ENCODE data around the gene NENF. TPM values are rescaled to one million over a fixed set of nuclear protein-coding genes. Genes with fewer than 3 reads are reported as not detected.

Gene NENF
- total and polyA plus RNA-seq, 2 donors = 36.4 to 52.2 TPM

- H3K4me3 ChIP-seq (ENCODE audit: low read length in 2 of 2) = no peak overlapping the region
- no peak overlapping the region for H3K27ac ChIP-seq (ENCODE audit: low read depth in 1 of 2, low read length in 1 of 2)
- no peak for DNase-seq (ENCODE audit: low read depth in 6 of 9, low spot score in 9 of 9)
- WGBS = over 99% methylated on average over 2 of the region's 2 CpGs
- no peaks in the 10 kb centered on the region for H3K36me3 ChIP-seq (ENCODE audit: control insufficient read depth in 2 of 2, insufficient read depth in 2 of 2, low read length in 1 of 2)
- no peaks in the 10 kb centered on the region for H3K9me3 ChIP-seq (ENCODE audit: control insufficient read depth in 2 of 2, insufficient read depth in 1 of 2, low read length in 1 of 2)
- peaks cover 2 to 5% of the 10 kb centered on the region in 2 donors for H3K4me1 ChIP-seq (ENCODE audit: control insufficient read depth in 2 of 2, insufficient read depth in 2 of 2, low read length in 2 of 2)
- no peaks in the 10 kb centered on the region for H3K27me3 ChIP-seq (ENCODE audit: control insufficient read depth in 2 of 2, insufficient read depth in 1 of 2, low read length in 1 of 2)
Measured at GRCh38 chr1:212438831-212439237, 6.1 kb downstream of the NENF start.

- Histone ChIP-seq H3K36me3 (ENCODE audit: control insufficient read depth in 2 of 2, insufficient read depth in 2 of 2, low read length in 1 of 2) (peaks cover 0 to 3% of the 10 kb centered on the region in 2 donors), H3K27me3 (ENCODE audit: control insufficient read depth in 2 of 2, insufficient read depth in 1 of 2, low read length in 1 of 2) (no peaks in the 10 kb centered on the region), H3K27ac (ENCODE audit: low read depth in 1 of 2, low read length in 1 of 2) (no peak overlapping the region), H3K4me3 (ENCODE audit: low read length in 2 of 2) (no peak overlapping the region), H3K4me1 (ENCODE audit: control insufficient read depth in 2 of 2, insufficient read depth in 2 of 2, low read length in 2 of 2) (no peaks in the 10 kb centered on the region), H3K9me3 (ENCODE audit: control insufficient read depth in 2 of 2, insufficient read depth in 1 of 2, low read length in 1 of 2) (no peaks in the 10 kb centered on the region)
- DNase-seq (ENCODE audit: low read depth in 6 of 9, low spot score in 9 of 9) = no peak
- WGBS = 95% methylated on average over 9 of the region's 9 CpGs
Measured at GRCh38 chr1:212440419-212440818, 7.7 kb downstream of the NENF start.

GRCh38 chr1:212442408-212442807 is 9.7 kb downstream of the NENF start:
- Histone ChIP-seq H3K9me3 (ENCODE audit: control insufficient read depth in 2 of 2, insufficient read depth in 1 of 2, low read length in 1 of 2) (no peaks in the 10 kb centered on the region), H3K4me3 (ENCODE audit: low read length in 2 of 2) (no peak overlapping the region), H3K27me3 (ENCODE audit: control insufficient read depth in 2 of 2, insufficient read depth in 1 of 2, low read length in 1 of 2) (no peaks in the 10 kb centered on the region), H3K36me3 (ENCODE audit: control insufficient read depth in 2 of 2, insufficient read depth in 2 of 2, low read length in 1 of 2) (peaks cover 6 to 13% of the 10 kb centered on the region in 2 donors), H3K4me1 (ENCODE audit: control insufficient read depth in 2 of 2, insufficient read depth in 2 of 2, low read length in 2 of 2) (no peaks in the 10 kb centered on the region), H3K27ac (ENCODE audit: low read depth in 1 of 2, low read length in 1 of 2) (no peak overlapping the region)
- WGBS = 98% methylated on average over 5 of the region's 5 CpGs
- DNase-seq (ENCODE audit: low read depth in 6 of 9, low spot score in 9 of 9) = no peak

- Histone ChIP-seq H3K27me3 (ENCODE audit: control insufficient read depth in 2 of 2, insufficient read depth in 1 of 2, low read length in 1 of 2) (no peaks in the 10 kb centered on the region), H3K36me3 (ENCODE audit: control insufficient read depth in 2 of 2, insufficient read depth in 2 of 2, low read length in 1 of 2) (peaks cover 6 to 16% of the 10 kb centered on the region in 2 donors), H3K27ac (ENCODE audit: low read depth in 1 of 2, low read length in 1 of 2) (no peak overlapping the region), H3K9me3 (ENCODE audit: control insufficient read depth in 2 of 2, insufficient read depth in 1 of 2, low read length in 1 of 2) (no peaks in the 10 kb centered on the region), H3K4me3 (ENCODE audit: low read length in 2 of 2) (no peak overlapping the region), H3K4me1 (ENCODE audit: control insufficient read depth in 2 of 2, insufficient read depth in 2 of 2, low read length in 2 of 2) (no peaks in the 10 kb centered on the region)
- 96% methylated on average over 8 of the region's 8 CpGs for WGBS
- DNase-seq (ENCODE audit: low read depth in 6 of 9, low spot score in 9 of 9) = no peak
Measured at GRCh38 chr1:212446333-212446732, 13.6 kb downstream of the NENF start.

- WGBS = 96% methylated on average over 2 of the region's 2 CpGs
- H3K4me1 ChIP-seq (ENCODE audit: control insufficient read depth in 2 of 2, insufficient read depth in 2 of 2, low read length in 2 of 2) = no peaks in the 10 kb centered on the region
- H3K27ac ChIP-seq (ENCODE audit: low read depth in 1 of 2, low read length in 1 of 2) = no peak overlapping the region
- no peaks in the 10 kb centered on the region for H3K27me3 ChIP-seq (ENCODE audit: control insufficient read depth in 2 of 2, insufficient read depth in 1 of 2, low read length in 1 of 2)
- DNase-seq (ENCODE audit: low read depth in 6 of 9, low spot score in 9 of 9) = no peak
- H3K4me3 ChIP-seq (ENCODE audit: low read length in 2 of 2) = no peak overlapping the region
- peaks cover 6 to 16% of the 10 kb centered on the region in 2 donors for H3K36me3 ChIP-seq (ENCODE audit: control insufficient read depth in 2 of 2, insufficient read depth in 2 of 2, low read length in 1 of 2)
- H3K9me3 ChIP-seq (ENCODE audit: control insufficient read depth in 2 of 2, insufficient read depth in 1 of 2, low read length in 1 of 2) = no peaks in the 10 kb centered on the region
Measured at GRCh38 chr1:212447478-212447877, 14.8 kb downstream of the NENF start.

- Histone ChIP-seq H3K4me3 (ENCODE audit: low read length in 2 of 2) (no peak overlapping the region), H3K4me1 (ENCODE audit: control insufficient read depth in 2 of 2, insufficient read depth in 2 of 2, low read length in 2 of 2) (no peaks in the 10 kb centered on the region), H3K9me3 (ENCODE audit: control insufficient read depth in 2 of 2, insufficient read depth in 1 of 2, low read length in 1 of 2) (no peaks in the 10 kb centered on the region), H3K27me3 (ENCODE audit: control insufficient read depth in 2 of 2, insufficient read depth in 1 of 2, low read length in 1 of 2) (no peaks in the 10 kb centered on the region), H3K36me3 (ENCODE audit: control insufficient read depth in 2 of 2, insufficient read depth in 2 of 2, low read length in 1 of 2) (peaks cover 6 to 14% of the 10 kb centered on the region in 2 donors), H3K27ac (ENCODE audit: low read depth in 1 of 2, low read length in 1 of 2) (no peak overlapping the region)
- DNase-seq (ENCODE audit: low read depth in 6 of 9, low spot score in 9 of 9) = no peak
- 88% methylated on average over 4 of the region's 4 CpGs for WGBS
Measured at GRCh38 chr1:212450331-212450881, 17.7 kb downstream of the NENF start.

- 95% methylated on average over 6 of the region's 6 CpGs for WGBS
- H3K36me3 ChIP-seq (ENCODE audit: control insufficient read depth in 2 of 2, insufficient read depth in 2 of 2, low read length in 1 of 2) = peaks cover 0 to 7% of the 10 kb centered on the region in 2 donors
- H3K27me3 ChIP-seq (ENCODE audit: control insufficient read depth in 2 of 2, insufficient read depth in 1 of 2, low read length in 1 of 2) = no peaks in the 10 kb centered on the region
- no peak for DNase-seq (ENCODE audit: low read depth in 6 of 9, low spot score in 9 of 9)
- H3K9me3 ChIP-seq (ENCODE audit: control insufficient read depth in 2 of 2, insufficient read depth in 1 of 2, low read length in 1 of 2) = no peaks in the 10 kb centered on the region
- no peak overlapping the region for H3K27ac ChIP-seq (ENCODE audit: low read depth in 1 of 2, low read length in 1 of 2)
- H3K4me1 ChIP-seq (ENCODE audit: control insufficient read depth in 2 of 2, insufficient read depth in 2 of 2, low read length in 2 of 2) = no peaks in the 10 kb centered on the region
- H3K4me3 ChIP-seq (ENCODE audit: low read length in 2 of 2) = no peak overlapping the region
Measured at GRCh38 chr1:212451416-212452322, 18.9 kb downstream of the NENF start.

GRCh38 chr1:212452323-212453155 is 19.8 kb downstream of the NENF start:
- Histone ChIP-seq H3K36me3 (ENCODE audit: control insufficient read depth in 2 of 2, insufficient read depth in 2 of 2, low read length in 1 of 2) (peaks cover 0 to 3% of the 10 kb centered on the region in 2 donors), H3K4me3 (ENCODE audit: low read length in 2 of 2) (no peak overlapping the region), H3K27ac (ENCODE audit: low read depth in 1 of 2, low read length in 1 of 2) (no peak overlapping the region), H3K4me1 (ENCODE audit: control insufficient read depth in 2 of 2, insufficient read depth in 2 of 2, low read length in 2 of 2) (no peaks in the 10 kb centered on the region), H3K27me3 (ENCODE audit: control insufficient read depth in 2 of 2, insufficient read depth in 1 of 2, low read length in 1 of 2) (no peaks in the 10 kb centered on the region), H3K9me3 (ENCODE audit: control insufficient read depth in 2 of 2, insufficient read depth in 1 of 2, low read length in 1 of 2) (peaks cover 0 to under 1% of the 10 kb centered on the region in 2 donors)
- DNase-seq (ENCODE audit: low read depth in 6 of 9, low spot score in 9 of 9) = no peak
- WGBS = 51% methylated on average over 15 of the region's 15 CpGs

Data from thymus (tissue), 11 donors.